NCI-H748 treated with DMSO at 0.1 percent for 48 hours (cell line): ENCODE results near the gene CLEC11A.
"Not testable (repeated sequence)": the region's sequence is repeated elsewhere in the genome, so short reads cannot be mapped to it uniquely, and the experiment has no call there.

Source experiments
- DNase-seq: peaks from one replicate; lab custom pipeline; 2025; lab: John Stamatoyannopoulos, UW

Gene CLEC11A

GRCh38 chr19:50761501-50761900 is 38.3 kb downstream of the CLEC11A start:
- DNase-seq = not testable (repeated sequence)

GRCh38 chr19:50763521-50763920 is 40.4 kb downstream of the CLEC11A start:
- not testable (repeated sequence) for DNase-seq

- DNase-seq = no peak
Observed at GRCh38 chr19:50764409-50764808, 41.2 kb downstream of the CLEC11A start.

GRCh38 chr19:50766746-50767145 is 43.6 kb downstream of the CLEC11A start:
- not testable (repeated sequence) for DNase-seq

- not testable (repeated sequence) for DNase-seq
Observed at GRCh38 chr19:50767263-50767662, 44.1 kb downstream of the CLEC11A start.

- DNase-seq = no peak
Observed at GRCh38 chr19:50768277-50768676, 45.1 kb downstream of the CLEC11A start.

GRCh38 chr19:50770164-50770563 is 47.0 kb downstream of the CLEC11A start, which contains the start of gene GPR32:
GPR32 (plus strand) TSS chr19:50770464; CDS start chr19:50770601, 137 bp downstream.
- not testable (repeated sequence) for DNase-seq

- DNase-seq = no peak
Observed at GRCh38 chr19:50770888-50771287, 47.7 kb downstream of the CLEC11A start.

GRCh38 chr19:50772476-50772875 is 49.3 kb downstream of the CLEC11A start:
- peak; percentile 20 for DNase-seq

GRCh38 chr19:50772912-50773311 is 49.7 kb downstream of the CLEC11A start:
- DNase-seq = not testable (repeated sequence)

- not testable (repeated sequence) for DNase-seq
Observed at GRCh38 chr19:50773454-50773853, 50.3 kb downstream of the CLEC11A start.
